ENCODE data around the gene FBXW9. TPM values are rescaled to one million over a fixed set of nuclear protein-coding genes. Genes with fewer than 3 reads are reported as not detected.

FBXW9 gene
- total and polyA plus RNA-seq, 2 of the 13 experiments (the other 11 are each of a cell fraction or from before 2014, with no cell fraction given): 5.7 to 6.1 TPM

DNA sequence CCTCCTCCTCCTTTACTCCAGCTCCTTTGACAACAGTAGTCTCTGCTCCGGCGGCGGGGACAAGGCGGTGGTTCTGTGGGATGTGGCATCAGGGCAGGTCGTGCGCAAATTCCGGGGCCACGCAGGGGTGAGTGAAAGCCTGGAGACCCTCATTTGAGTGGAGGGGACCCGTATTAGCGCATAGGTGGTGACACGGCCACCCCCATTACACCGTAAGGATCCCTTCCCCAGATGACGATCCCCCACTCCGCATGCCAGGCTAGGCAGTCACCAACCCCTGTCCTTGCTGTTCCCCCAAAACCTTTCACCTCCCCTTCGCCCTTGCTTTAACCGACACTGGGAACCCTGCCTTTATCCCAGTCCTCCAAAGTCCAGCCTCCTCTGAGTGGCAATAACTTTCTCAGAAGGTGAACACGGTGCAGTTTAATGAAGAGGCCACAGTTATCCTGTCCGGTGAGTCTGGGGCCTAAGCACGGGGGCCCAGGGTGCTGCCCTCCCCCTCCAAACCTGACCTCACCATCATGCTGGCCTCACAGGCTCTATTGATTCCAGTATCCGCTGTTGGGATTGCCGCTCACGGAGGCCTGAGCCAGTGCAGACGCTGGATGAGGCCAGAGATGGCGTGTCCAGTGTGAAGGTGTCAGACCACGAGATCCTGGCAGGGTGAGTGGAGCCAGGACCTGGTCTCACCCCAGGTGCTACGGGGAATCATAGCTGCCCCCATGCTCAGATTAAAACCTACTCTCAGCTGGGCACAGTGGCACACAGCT is 26.1 kb downstream of the FBXW9 start (continued):
- TF ChIP-seq THAP7 (CRISPR knock-in tag; IDR thresholded peaks at IDR 0.05): no peak
- TF ChIP-seq ZNF12 (CRISPR knock-in tag; IDR thresholded peaks at IDR 0.05): no peak
- 0 out of 2 replicates have a peak, but pooled peaks have one; percentile 13 for TF ChIP-seq ZNF891 (CRISPR knock-in tag; IDR thresholded peaks at IDR 0.05)
- TF ChIP-seq SIN3A (IDR thresholded peaks at IDR 0.05; ENCODE audit: borderline replicate concordance, low read depth, low read length): no peak
- TF ChIP-seq REXO4 (CRISPR knock-in tag; IDR thresholded peaks at IDR 0.05; ENCODE audit: borderline replicate concordance): no peak
- TF ChIP-seq, protein P1, sequence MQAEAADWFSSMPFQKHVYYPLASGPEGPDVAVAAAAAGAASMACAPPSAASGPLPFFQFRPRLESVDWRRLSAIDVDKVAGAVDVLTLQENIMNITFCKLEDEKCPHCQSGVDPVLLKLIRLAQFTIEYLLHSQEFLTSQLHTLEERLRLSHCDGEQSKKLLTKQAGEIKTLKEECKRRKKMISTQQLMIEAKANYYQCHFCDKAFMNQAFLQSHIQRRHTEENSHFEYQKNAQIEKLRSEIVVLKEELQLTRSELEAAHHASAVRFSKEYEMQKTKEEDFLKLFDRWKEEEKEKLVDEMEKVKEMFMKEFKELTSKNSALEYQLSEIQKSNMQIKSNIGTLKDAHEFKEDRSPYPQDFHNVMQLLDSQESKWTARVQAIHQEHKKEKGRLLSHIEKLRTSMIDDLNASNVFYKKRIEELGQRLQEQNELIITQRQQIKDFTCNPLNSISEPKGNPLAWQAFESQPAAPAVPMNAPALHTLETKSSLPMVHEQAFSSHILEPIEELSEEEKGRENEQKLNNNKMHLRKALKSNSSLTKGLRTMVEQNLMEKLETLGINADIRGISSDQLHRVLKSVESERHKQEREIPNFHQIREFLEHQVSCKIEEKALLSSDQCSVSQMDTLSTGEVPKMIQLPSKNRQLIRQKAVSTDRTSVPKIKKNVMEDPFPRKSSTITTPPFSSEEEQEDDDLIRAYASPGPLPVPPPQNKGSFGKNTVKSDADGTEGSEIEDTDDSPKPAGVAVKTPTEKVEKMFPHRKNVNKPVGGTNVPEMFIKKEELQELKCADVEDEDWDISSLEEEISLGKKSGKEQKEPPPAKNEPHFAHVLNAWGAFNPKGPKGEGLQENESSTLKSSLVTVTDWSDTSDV (CRISPR knock-in tag; IDR thresholded peaks at IDR 0.05): no peak
- no peak for TF ChIP-seq ZNF720 (CRISPR knock-in tag; IDR thresholded peaks at IDR 0.05)
- no peak for TF ChIP-seq NFYB (CRISPR knock-in tag; IDR thresholded peaks at IDR 0.05)
- TF ChIP-seq, protein P2, sequence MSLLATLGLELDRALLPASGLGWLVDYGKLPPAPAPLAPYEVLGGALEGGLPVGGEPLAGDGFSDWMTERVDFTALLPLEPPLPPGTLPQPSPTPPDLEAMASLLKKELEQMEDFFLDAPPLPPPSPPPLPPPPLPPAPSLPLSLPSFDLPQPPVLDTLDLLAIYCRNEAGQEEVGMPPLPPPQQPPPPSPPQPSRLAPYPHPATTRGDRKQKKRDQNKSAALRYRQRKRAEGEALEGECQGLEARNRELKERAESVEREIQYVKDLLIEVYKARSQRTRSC (CRISPR knock-in tag; IDR thresholded peaks at IDR 0.05; ENCODE audit: low read depth): no peak
- TF ChIP-seq, protein P3, sequence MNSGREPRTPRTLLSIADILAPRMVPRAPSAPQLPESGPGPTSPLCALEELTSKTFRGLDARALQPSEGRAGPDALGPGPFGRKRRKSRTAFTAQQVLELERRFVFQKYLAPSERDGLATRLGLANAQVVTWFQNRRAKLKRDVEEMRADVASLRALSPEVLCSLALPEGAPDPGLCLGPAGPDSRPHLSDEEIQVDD (CRISPR knock-in tag; IDR thresholded peaks at IDR 0.05; ENCODE audit: borderline replicate concordance): no peak
- no peak for TF ChIP-seq BCL3 (CRISPR knock-in tag; IDR thresholded peaks at IDR 0.05)
- TF ChIP-seq IRX3 (CRISPR knock-in tag; IDR thresholded peaks at IDR 0.05; ENCODE audit: borderline replicate concordance, low read depth): no peak
- no peak for TF ChIP-seq MEIS2 (CRISPR knock-in tag; IDR thresholded peaks at IDR 0.05)
- no peak for TF ChIP-seq TARDBP (CRISPR knock-in tag; IDR thresholded peaks at IDR 0.05)
- TF ChIP-seq HNF4G (IDR thresholded peaks at IDR 0.05; ENCODE audit: borderline replicate concordance, low read depth, low read length): no peak
- no peak for TF ChIP-seq HNF4G (CRISPR knock-in tag; IDR thresholded peaks at IDR 0.05; ENCODE audit: borderline replicate concordance, low read depth)
- no peak for TF ChIP-seq HES4 (CRISPR knock-in tag; IDR thresholded peaks at IDR 0.05; ENCODE audit: borderline replicate concordance)
- no peak for TF ChIP-seq SRF (IDR thresholded peaks at IDR 0.05; ENCODE audit: low read depth, low read length)
- no peak for TF ChIP-seq HNF1B (CRISPR knock-in tag; IDR thresholded peaks at IDR 0.05)
- no peak for TF ChIP-seq ZFP82 (CRISPR knock-in tag; IDR thresholded peaks at IDR 0.05; ENCODE audit: borderline replicate concordance)
